Body of pancreas (tissue), 4 donors: ENCODE results near the gene SATB2. TPM values are rescaled to one million over a fixed set of nuclear protein-coding genes. Genes with fewer than 3 reads are reported as not detected.

Experiments
- ATAC-seq: fragments of 150-250 bp; one replicate; pipeline ENCODE4 v1.9.1; 2016
- DNase-seq, 4 donors: peaks; one replicate each; pipeline ENCODE4 v3.0.0-alpha.2; 2019
- H3K27ac ChIP-seq, 4 donors: fragments of 200-600 bp; sonication (generic); 1 replicate in 3 of 4; 2 replicates in 1 of 4; pipeline versions ENCODE4 v1.5.1 to v1.6.1; 2016 to 2019; ENCODE audit warnings: mild to moderate bottlenecking in 1 of 4, mixed read lengths in 1 of 4, moderate library complexity in 1 of 4
- H3K27me3 ChIP-seq, 2 donors: fragments of 200-600 bp; sonication (generic); one replicate each; pipeline ENCODE4 v1.6.0; 2016; ENCODE audit warnings: mild to moderate bottlenecking in 1 of 2
- H3K36me3 ChIP-seq, 2 donors: fragments of 200-600 bp; sonication (generic); replicated peaks in 1 of 2; 2 replicates each; pipeline ENCODE4 v1.5.1; 2016; ENCODE audit warnings: low read depth in 2 of 2; ENCODE audit not compliant: insufficient read depth in 1 of 2
- H3K4me1 ChIP-seq: fragments of 200-600 bp; sonication (generic); one replicate; pipeline ENCODE4 v1.6.0; 2016
- H3K4me3 ChIP-seq, 2 donors: fragments of 200-600 bp; sonication (generic); 1 replicate in 1 of 2; 2 replicates in 1 of 2; pipeline ENCODE4 v1.5.1; 2016 to 2019
- H3K9me3 ChIP-seq, 3 donors: fragments of 200-600 bp; sonication (generic); 1 replicate in 2 of 3; 2 replicates in 1 of 3; pipeline ENCODE4 v1.5.1; 2016
- POLR2A ChIP-seq, 3 donors: fragments of 450-650 bp; IDR thresholded peaks; one replicate each; pipeline ENCODE4 v1.6.1; 2016; ENCODE audit warnings: antibody characterized with exemption in 3 of 3, mild to moderate bottlenecking in 2 of 3
- WGBS, 2 donors: methylation state at CpG; one replicate each; pipeline ENCODE4 v1.1.5; 2017; 5-methylcytosine and 5-hydroxymethylcytosine counted together
- intact Hi-C: fragments of 100-400 bp; cut with DNase I; formaldehyde crosslinking; loops from one replicate; pipeline ENCODE4 v1.15.1; 2023
- total RNA-seq, 2 donors: library from RNA; depleted of rRNA; stranded (reverse); fragments of >200 nt; gene quantifications; one replicate each; pipeline ENCODE4 v1.1.0, GENCODE V29; 2016
- TF ChIP-seq, protein P1 (sequence below), 7 experiments: fragments of 450-650 bp in 4 of 7; fragments of 200-600 bp in 3 of 7; sonication (generic) in 3 of 7; IDR thresholded peaks; one replicate each; pipeline ENCODE4 v1.5.1; 2016 to 2019; ENCODE audit warnings: antibody characterized with exemption in 7 of 7

The SATB2 gene
- total RNA-seq, 2 donors from 2014 or later, result 2.6 to 4.3 TPM

DNA sequence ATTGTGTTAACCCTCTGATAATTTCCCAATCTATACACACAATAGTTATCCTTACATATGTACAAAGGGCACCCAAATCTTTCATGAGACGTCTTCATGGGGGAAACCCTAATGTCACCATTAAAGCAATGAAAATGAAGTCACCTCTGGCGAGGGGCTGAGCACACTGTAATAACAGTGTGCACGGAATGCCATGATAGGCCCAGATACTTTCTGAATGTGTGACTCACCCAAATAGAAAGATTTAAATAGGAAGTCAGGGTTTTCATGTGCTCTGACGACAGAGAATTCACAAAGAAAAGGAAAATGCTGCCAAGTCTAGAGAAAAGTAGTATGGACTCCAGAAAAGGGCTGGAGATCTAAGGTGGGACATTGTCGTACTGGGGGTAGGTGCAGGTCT is 128.3 kb downstream of the SATB2 start:
- DNase-seq (no peak), ATAC-seq (no peak)
- no peaks in the 10 kb centered on the region for H3K36me3 ChIP-seq
- 56 to 62% methylated on average over 5 of the region's 5 CpGs for WGBS, 2 donors
- no peaks in the 10 kb centered on the region for H3K4me1 ChIP-seq
- TF ChIP-seq, protein P1, sequence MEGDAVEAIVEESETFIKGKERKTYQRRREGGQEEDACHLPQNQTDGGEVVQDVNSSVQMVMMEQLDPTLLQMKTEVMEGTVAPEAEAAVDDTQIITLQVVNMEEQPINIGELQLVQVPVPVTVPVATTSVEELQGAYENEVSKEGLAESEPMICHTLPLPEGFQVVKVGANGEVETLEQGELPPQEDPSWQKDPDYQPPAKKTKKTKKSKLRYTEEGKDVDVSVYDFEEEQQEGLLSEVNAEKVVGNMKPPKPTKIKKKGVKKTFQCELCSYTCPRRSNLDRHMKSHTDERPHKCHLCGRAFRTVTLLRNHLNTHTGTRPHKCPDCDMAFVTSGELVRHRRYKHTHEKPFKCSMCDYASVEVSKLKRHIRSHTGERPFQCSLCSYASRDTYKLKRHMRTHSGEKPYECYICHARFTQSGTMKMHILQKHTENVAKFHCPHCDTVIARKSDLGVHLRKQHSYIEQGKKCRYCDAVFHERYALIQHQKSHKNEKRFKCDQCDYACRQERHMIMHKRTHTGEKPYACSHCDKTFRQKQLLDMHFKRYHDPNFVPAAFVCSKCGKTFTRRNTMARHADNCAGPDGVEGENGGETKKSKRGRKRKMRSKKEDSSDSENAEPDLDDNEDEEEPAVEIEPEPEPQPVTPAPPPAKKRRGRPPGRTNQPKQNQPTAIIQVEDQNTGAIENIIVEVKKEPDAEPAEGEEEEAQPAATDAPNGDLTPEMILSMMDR (IDR thresholded peaks at IDR 0.05), result no peak
- TF ChIP-seq POLR2A (IDR thresholded peaks at IDR 0.05), result no peak
- H3K4me3 ChIP-seq, result no peak overlapping the region
- H3K9me3 ChIP-seq, result no peaks in the 10 kb centered on the region
- H3K27ac ChIP-seq, result no peak overlapping the region
- intact Hi-C loops, result no loop called here
- no peaks in the 10 kb centered on the region for H3K27me3 ChIP-seq

DNA sequence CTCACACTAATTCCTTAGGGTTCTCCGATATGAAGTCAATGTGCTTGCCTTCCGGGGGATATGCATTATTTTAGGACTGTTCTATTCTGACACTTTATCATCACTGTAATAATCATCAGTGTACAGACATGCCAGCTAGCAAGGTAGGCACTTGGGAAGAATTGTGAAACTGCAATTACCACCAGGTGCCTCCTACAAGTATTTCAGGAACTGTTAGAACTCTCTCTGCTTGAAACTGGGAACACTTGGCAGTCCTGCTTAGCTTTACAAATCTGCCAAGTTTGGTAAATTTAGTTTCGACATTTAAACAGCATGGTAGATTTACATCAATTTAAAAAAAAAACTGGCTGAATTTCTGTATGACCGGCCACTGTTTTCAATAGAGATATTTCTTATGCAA is 128.7 kb downstream of the SATB2 start:
- intact Hi-C loops, result no loop called here
- no peak overlapping the region for H3K4me3 ChIP-seq
- 85 to 87% methylated on average over 4 of the region's 4 CpGs for WGBS, 2 donors
- no peak overlapping the region for H3K27ac ChIP-seq
- no peaks in the 10 kb centered on the region for H3K27me3 ChIP-seq
- DNase-seq (no peak), ATAC-seq (no peak)
- H3K9me3 ChIP-seq, result no peaks in the 10 kb centered on the region
- TF ChIP-seq, protein P1 (IDR thresholded peaks at IDR 0.05), result no peak
- no peak for TF ChIP-seq POLR2A (IDR thresholded peaks at IDR 0.05)
- no peaks in the 10 kb centered on the region for H3K36me3 ChIP-seq
- H3K4me1 ChIP-seq, result no peaks in the 10 kb centered on the region

- DNase-seq, result no peak
- Histone ChIP-seq H3K4me1 (no peaks in the 10 kb centered on the region), H3K27ac (no peak overlapping the region), H3K36me3 (no peaks in the 10 kb centered on the region), H3K27me3 (no peaks in the 10 kb centered on the region), H3K4me3 (no peak overlapping the region), H3K9me3 (no peaks in the 10 kb centered on the region)
- WGBS, 2 donors, result 80 to 88% methylated on average over 1 of the region's 1 CpG
- TF ChIP-seq, protein P1 (IDR thresholded peaks at IDR 0.05), result no peak
- TF ChIP-seq POLR2A (IDR thresholded peaks at IDR 0.05), result no peak
- no peak for ATAC-seq
- intact Hi-C loops, result no loop called here
Observed at GRCh38 chr2:199325881-199326280, 131.9 kb downstream of the SATB2 start.

DNA sequence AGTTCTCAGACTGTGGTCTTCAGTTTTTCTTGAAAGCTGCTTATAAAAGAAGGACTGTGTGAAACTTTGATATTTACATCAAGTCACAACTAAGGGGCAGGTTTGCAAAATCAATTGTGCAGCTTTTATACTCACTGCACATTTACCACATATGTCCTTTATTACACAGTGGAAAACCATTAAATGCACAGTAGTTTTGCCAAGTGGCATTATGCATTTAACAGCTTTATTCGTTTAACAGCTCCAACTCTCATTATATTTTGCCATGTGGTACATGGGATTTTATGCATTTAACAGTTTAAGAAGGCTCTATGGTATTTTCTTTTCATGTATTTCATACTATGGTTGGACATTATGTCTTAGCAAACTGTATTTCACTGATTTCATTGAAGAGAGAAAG is 135.6 kb downstream of the SATB2 start:
- Histone ChIP-seq H3K4me3 (no peak overlapping the region), H3K4me1 (no peaks in the 10 kb centered on the region), H3K27ac (no peak overlapping the region), H3K36me3 (no peaks in the 10 kb centered on the region), H3K27me3 (no peaks in the 10 kb centered on the region), H3K9me3 (no peaks in the 10 kb centered on the region)
- intact Hi-C loops, result no loop called here
- TF ChIP-seq, protein P1 (IDR thresholded peaks at IDR 0.05), result no peak
- TF ChIP-seq POLR2A (IDR thresholded peaks at IDR 0.05), result no peak
- WGBS, 2 donors, result 47 to 63% methylated on average over 1 of the region's 1 CpG
- no peak for ATAC-seq
- no peak for DNase-seq

DNA sequence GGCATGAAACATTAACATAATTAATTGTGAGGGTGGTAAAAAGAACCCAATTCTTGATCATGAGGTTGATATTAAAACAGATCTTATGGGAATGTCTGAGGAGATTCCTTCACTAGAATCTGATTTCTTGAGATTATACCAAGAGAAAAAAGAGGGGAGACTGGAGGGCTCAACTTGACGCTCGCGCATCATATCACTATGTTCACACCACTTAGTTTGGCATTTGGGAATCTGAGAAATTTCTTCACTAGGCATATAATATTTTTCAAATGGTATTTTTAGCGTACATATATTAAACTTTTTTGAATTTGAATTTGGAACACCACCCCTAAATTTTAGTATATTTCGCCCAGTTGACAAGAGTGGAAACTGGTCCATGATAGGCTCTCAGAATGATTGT is 140.1 kb downstream of the SATB2 start:
- H3K36me3 ChIP-seq, result no peaks in the 10 kb centered on the region
- H3K4me1 ChIP-seq, result no peaks in the 10 kb centered on the region
- H3K27me3 ChIP-seq, result no peaks in the 10 kb centered on the region
- no peak overlapping the region for H3K27ac ChIP-seq
- H3K4me3 ChIP-seq, result no peak overlapping the region
- intact Hi-C loops, result no loop called here
- 93 to 97% methylated on average over 5 of the region's 5 CpGs for WGBS, 2 donors
- TF ChIP-seq POLR2A (IDR thresholded peaks at IDR 0.05), result no peak
- TF ChIP-seq, protein P1 (IDR thresholded peaks at IDR 0.05), result no peak
- no peaks in the 10 kb centered on the region for H3K9me3 ChIP-seq
- no peak for ATAC-seq
- no peak for DNase-seq
